RCC 7860 (cell line): ENCODE measurements around the gene SMC1A.
"Not testable (repeated sequence)": the region's sequence is repeated elsewhere in the genome, so short reads cannot be mapped to it uniquely, and the experiment has no call there.

ENCODE experiments used
- DNase-seq: peaks from one replicate; pipeline ENCODE4 v3.0.0-alpha.2; 2015; ENCODE audit warnings: low spot score
- FAIRE-seq: peaks from 2 replicates; lab custom pipeline; 2012; peaks lifted over from hg19 to GRCh38; lab: Jason Lieb, UNC

Gene SMC1A

GRCh38 chrX:53429755-53430154, 7.3 kb upstream of the SMC1A start:
- no peak for DNase-seq
- no peak for FAIRE-seq

- DNase-seq = no peak
- no peak for FAIRE-seq
Observed at GRCh38 chrX:53422861-53423306, 430 bp upstream of the SMC1A start, which contains the start of gene RIBC1. Gene RIBC1 (plus strand): TSS chrX:53422873. CDS start chrX:53426277, 3,404 bp downstream.

- DNase-seq = no peak
Observed at GRCh38 chrX:53421772-53422085, 725 bp downstream of the SMC1A start.

GRCh38 chrX:53421125-53421524, 1.3 kb downstream of the SMC1A start:
- DNase-seq (no peak), FAIRE-seq (no peak)

More at GRCh38 chrX:53421772-53422085, 725 bp downstream of the SMC1A start:
- no peak for FAIRE-seq

GRCh38 chrX:53420351-53420750, 2.1 kb downstream of the SMC1A start:
- not testable (repeated sequence) for DNase-seq, FAIRE-seq

GRCh38 chrX:53412446-53412845, 10.0 kb downstream of the SMC1A start:
- no peak for DNase-seq
- no peak for FAIRE-seq

- no peak for FAIRE-seq
Observed at GRCh38 chrX:53403535-53403934, 18.9 kb downstream of the SMC1A start.

GRCh38 chrX:53398216-53398615, 24.2 kb downstream of the SMC1A start:
- DNase-seq (no peak), FAIRE-seq (no peak)

More at GRCh38 chrX:53403535-53403934, 18.9 kb downstream of the SMC1A start:
- no peak for DNase-seq

GRCh38 chrX:53395605-53396298, 26.7 kb downstream of the SMC1A start:
- no peak for DNase-seq
- no peak for FAIRE-seq

GRCh38 chrX:53383376-53384076, 38.9 kb downstream of the SMC1A start:
- DNase-seq (no peak), FAIRE-seq (no peak)

GRCh38 chrX:53379747-53380146, 42.7 kb downstream of the SMC1A start:
- no peak for FAIRE-seq
- DNase-seq = no peak

GRCh38 chrX:53379008-53379710, 43.3 kb downstream of the SMC1A start:
- no peak for FAIRE-seq
- no peak for DNase-seq

GRCh38 chrX:53377464-53377863, 45.0 kb downstream of the SMC1A start:
- DNase-seq (no peak), FAIRE-seq (no peak)

GRCh38 chrX:53376888-53377287, 45.6 kb downstream of the SMC1A start:
- DNase-seq (no peak), FAIRE-seq (no peak)

GRCh38 chrX:53374923-53375322, 47.5 kb downstream of the SMC1A start:
- DNase-seq = no peak

GRCh38 chrX:53374222-53374820, 48.1 kb downstream of the SMC1A start:
- DNase-seq (no peak), FAIRE-seq (no peak)

More at GRCh38 chrX:53374923-53375322, 47.5 kb downstream of the SMC1A start:
- FAIRE-seq = no peak

GRCh38 chrX:53373307-53373706, 49.1 kb downstream of the SMC1A start:
- no peak for DNase-seq
- FAIRE-seq = no peak

- not testable (repeated sequence) for FAIRE-seq, DNase-seq
Observed at GRCh38 chrX:53366454-53366853, 56.0 kb downstream of the SMC1A start.

GRCh38 chrX:53362449-53362848, 60.0 kb downstream of the SMC1A start:
- FAIRE-seq = no peak

GRCh38 chrX:53357799-53358530, 64.5 kb downstream of the SMC1A start:
- DNase-seq (no peak), FAIRE-seq (no peak)

More at GRCh38 chrX:53362449-53362848, 60.0 kb downstream of the SMC1A start:
- DNase-seq = no peak
